ENCODE data around the gene OR1E2. TPM values are rescaled to one million over a fixed set of nuclear protein-coding genes. Genes with fewer than 3 reads are reported as not detected.
"Not testable (repeated sequence)": the region's sequence is repeated elsewhere in the genome, so short reads cannot be mapped to it uniquely, and the experiment has no call there.

OR1E2 gene
- total RNA-seq, 1 experiment from 2014 or later, result not detected

- Histone ChIP-seq H3K9ac (ENCODE audit: extremely low read depth, insufficient read length, low read length) (no peak overlapping the region), H2BK5ac (ENCODE audit: insufficient read length, low read length) (no peak overlapping the region), H3K4ac (ENCODE audit: low read depth, low read length) (no peak overlapping the region), H3K56ac (ENCODE audit: insufficient read length, low read depth, low read length) (no peak overlapping the region), H4K20me1 (ENCODE audit: control insufficient read depth, insufficient read depth, insufficient read length) (no peaks in the 10 kb centered on the region), H2AFZ (ENCODE audit: low read length) (no peak overlapping the region), H3K79me1 (ENCODE audit: insufficient read depth, low read depth, low read length, poor library complexity, severe bottlenecking) (no peaks in the 10 kb centered on the region), H2BK120ac (ENCODE audit: low read depth, low read length, poor library complexity, severe bottlenecking) (no peak overlapping the region), H4K91ac (ENCODE audit: insufficient read length, low read depth, low read length) (no peak overlapping the region), H4K5ac (ENCODE audit: insufficient read length, low read depth, low read length) (no peak overlapping the region), H3K23ac (ENCODE audit: insufficient read length, low read depth, low read length) (no peak overlapping the region), H3K18ac (ENCODE audit: insufficient read length, low read depth, low read length) (no peak overlapping the region), H3K4me2 (ENCODE audit: insufficient read depth, insufficient read length, low read length) (no peak overlapping the region), H3K23me2 (ENCODE audit: insufficient read length, low read depth, low read length, poor library complexity, severe bottlenecking) (no peaks in the 10 kb centered on the region), H2AK5ac (ENCODE audit: insufficient read length, low read length) (no peak overlapping the region), H3K9me3 (ENCODE audit: control insufficient read depth, low read depth, low read length) (no peaks in the 10 kb centered on the region), H3K27ac (ENCODE audit: insufficient read length, low read depth, low read length) (no peak overlapping the region), H2BK15ac (ENCODE audit: low read depth, low read length) (no peak overlapping the region), H3K14ac (ENCODE audit: insufficient read depth, low read length) (no peak overlapping the region), H3K4me1 (ENCODE audit: insufficient read depth, low read length) (no peaks in the 10 kb centered on the region), H2BK12ac (ENCODE audit: insufficient read length, low read depth, low read length) (no peak overlapping the region), H4K8ac (replicated peaks; ENCODE audit: insufficient read length, low read depth, low read length) (no peak overlapping the region), H3K27me3 (ENCODE audit: insufficient read depth, low read length) (no peaks in the 10 kb centered on the region), H3T11ph (ENCODE audit: low read length) (no peak overlapping the region), H3K79me2 (ENCODE audit: insufficient read depth, low read length) (no peaks in the 10 kb centered on the region), H2BK20ac (ENCODE audit: low read depth, low read length, poor library complexity, severe bottlenecking) (no peak overlapping the region)
- Mint-ChIP-seq H3K27ac (no peak overlapping the region), H3K4me1 (peaks cover 5 to 6% of the 10 kb centered on the region in 2 experiments), H3K27me3 (ENCODE audit: low read depth) (no peaks in the 10 kb centered on the region), H3K36me3 (ENCODE audit: insufficient read depth in 1 of 3, low read depth in 3 of 3) (no peaks in the 10 kb centered on the region), H3K9me3 (peaks cover 0 to 2% of the 10 kb centered on the region in 2 experiments; a peak in 1 of 5 replicates), H3K4me3 (no peak overlapping the region)
- no CpG with 5 or more reads among the region's 5 CpGs for WGBS (ENCODE audit: extremely low coverage, insufficient read length, low lambda C conversion rate)
- DNase-seq, result no peak
- TF ChIP-seq, protein P1, sequence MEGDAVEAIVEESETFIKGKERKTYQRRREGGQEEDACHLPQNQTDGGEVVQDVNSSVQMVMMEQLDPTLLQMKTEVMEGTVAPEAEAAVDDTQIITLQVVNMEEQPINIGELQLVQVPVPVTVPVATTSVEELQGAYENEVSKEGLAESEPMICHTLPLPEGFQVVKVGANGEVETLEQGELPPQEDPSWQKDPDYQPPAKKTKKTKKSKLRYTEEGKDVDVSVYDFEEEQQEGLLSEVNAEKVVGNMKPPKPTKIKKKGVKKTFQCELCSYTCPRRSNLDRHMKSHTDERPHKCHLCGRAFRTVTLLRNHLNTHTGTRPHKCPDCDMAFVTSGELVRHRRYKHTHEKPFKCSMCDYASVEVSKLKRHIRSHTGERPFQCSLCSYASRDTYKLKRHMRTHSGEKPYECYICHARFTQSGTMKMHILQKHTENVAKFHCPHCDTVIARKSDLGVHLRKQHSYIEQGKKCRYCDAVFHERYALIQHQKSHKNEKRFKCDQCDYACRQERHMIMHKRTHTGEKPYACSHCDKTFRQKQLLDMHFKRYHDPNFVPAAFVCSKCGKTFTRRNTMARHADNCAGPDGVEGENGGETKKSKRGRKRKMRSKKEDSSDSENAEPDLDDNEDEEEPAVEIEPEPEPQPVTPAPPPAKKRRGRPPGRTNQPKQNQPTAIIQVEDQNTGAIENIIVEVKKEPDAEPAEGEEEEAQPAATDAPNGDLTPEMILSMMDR (conservative IDR thresholded peaks at IDR 0.05), result no peak
These were observed 35.9 kb upstream of the OR1E2 start for GRCh38 chr17:3469529-3469928.

GRCh38 chr17:3466355-3466754, 32.7 kb upstream of the OR1E2 start:
- not testable (repeated sequence) for H3K23me2 ChIP-seq (ENCODE audit: insufficient read length, low read depth, low read length, poor library complexity, severe bottlenecking); H2BK15ac ChIP-seq (ENCODE audit: low read depth, low read length); H4K20me1 ChIP-seq (ENCODE audit: control insufficient read depth, insufficient read depth, insufficient read length); H3K14ac ChIP-seq (ENCODE audit: insufficient read depth, low read length); H4K8ac ChIP-seq (replicated peaks; ENCODE audit: insufficient read length, low read depth, low read length); H3K79me1 ChIP-seq (ENCODE audit: insufficient read depth, low read depth, low read length, poor library complexity, severe bottlenecking); H2BK5ac ChIP-seq (ENCODE audit: insufficient read length, low read length); H3K9ac ChIP-seq (ENCODE audit: extremely low read depth, insufficient read length, low read length); H3K79me2 ChIP-seq (ENCODE audit: insufficient read depth, low read length); H3K27ac ChIP-seq (ENCODE audit: insufficient read length, low read depth, low read length); H3K9me3 ChIP-seq (ENCODE audit: control insufficient read depth, low read depth, low read length); H3K27ac Mint-ChIP-seq; H3K18ac ChIP-seq (ENCODE audit: insufficient read length, low read depth, low read length); H3K4me1 ChIP-seq (ENCODE audit: insufficient read depth, low read length); H3K4me2 ChIP-seq (ENCODE audit: insufficient read depth, insufficient read length, low read length); H3T11ph ChIP-seq (ENCODE audit: low read length); H3K27me3 ChIP-seq (ENCODE audit: insufficient read depth, low read length); H2AK5ac ChIP-seq (ENCODE audit: insufficient read length, low read length); H3K23ac ChIP-seq (ENCODE audit: insufficient read length, low read depth, low read length); H3K4me3 Mint-ChIP-seq; H3K27me3 Mint-ChIP-seq (ENCODE audit: low read depth); H2AFZ ChIP-seq (ENCODE audit: low read length); H3K4ac ChIP-seq (ENCODE audit: low read depth, low read length); H3K9me3 Mint-ChIP-seq; H2BK20ac ChIP-seq (ENCODE audit: low read depth, low read length, poor library complexity, severe bottlenecking); DNase-seq; H3K4me1 Mint-ChIP-seq; H2BK120ac ChIP-seq (ENCODE audit: low read depth, low read length, poor library complexity, severe bottlenecking); H4K91ac ChIP-seq (ENCODE audit: insufficient read length, low read depth, low read length); H4K5ac ChIP-seq (ENCODE audit: insufficient read length, low read depth, low read length); H3K36me3 Mint-ChIP-seq (ENCODE audit: insufficient read depth in 1 of 3, low read depth in 3 of 3); H3K56ac ChIP-seq (ENCODE audit: insufficient read length, low read depth, low read length); H2BK12ac ChIP-seq (ENCODE audit: insufficient read length, low read depth, low read length)
- WGBS (ENCODE audit: extremely low coverage, insufficient read length, low lambda C conversion rate), result no CpG with 5 or more reads among the region's 1 CpG
